Measurements from ENCODE around the gene NDUFV2.
"Not testable (repeated sequence)": the region's sequence is repeated elsewhere in the genome, so short reads cannot be mapped to it uniquely, and the experiment has no call there.

The NDUFV2 gene

GRCh38 chr18:9092665-9093064 lies 9.8 kb upstream of the NDUFV2 start:
- DNase-seq, result no peak

- DNase-seq, result not testable (repeated sequence)
Observed at GRCh38 chr18:9093109-9093508, 9.4 kb upstream of the NDUFV2 start.

- DNase-seq, result no peak
Observed at GRCh38 chr18:9094307-9095226, 7.9 kb upstream of the NDUFV2 start.

- DNase-seq, result no peak
Observed at GRCh38 chr18:9095297-9096006, 7.0 kb upstream of the NDUFV2 start.

DNA sequence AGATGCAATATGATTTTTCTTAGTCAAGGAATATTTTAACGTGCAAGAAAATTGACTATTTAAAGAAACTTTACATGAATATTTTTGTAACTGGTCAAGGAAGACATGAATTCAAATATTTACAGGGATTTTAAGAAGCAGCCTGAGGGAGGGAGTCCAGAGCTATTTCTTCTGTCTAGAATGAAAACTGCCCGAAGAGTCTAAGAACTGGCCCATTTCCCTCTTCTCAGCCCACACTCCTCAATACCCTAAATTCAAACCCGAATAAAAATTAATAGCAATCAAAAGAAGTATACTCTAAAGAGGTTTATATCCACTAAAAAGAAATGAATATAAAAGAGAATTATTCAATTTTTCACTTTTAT lies 6.5 kb upstream of the NDUFV2 start:
- DNase-seq, result no peak

DNA sequence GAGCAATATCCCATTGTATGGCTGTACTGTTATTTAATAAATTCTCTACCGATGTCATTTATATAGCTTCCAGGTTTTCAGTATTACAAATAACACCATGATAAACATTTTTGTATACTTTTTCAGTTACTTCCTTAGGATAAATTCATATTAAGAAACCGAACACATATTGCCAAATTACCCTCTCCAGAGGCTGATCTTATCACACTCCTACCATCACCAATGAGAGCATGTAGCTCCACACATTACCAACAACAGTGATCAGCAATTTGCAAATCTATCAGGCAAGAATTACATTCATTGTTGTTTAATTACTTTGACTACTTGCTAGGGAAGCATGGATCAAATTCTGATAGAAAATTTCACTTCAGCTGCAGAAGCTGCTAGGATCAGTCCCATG lies 5.8 kb upstream of the NDUFV2 start:
- DNase-seq, result no peak

- no peak for DNase-seq
Observed at GRCh38 chr18:9097349-9097748, 5.2 kb upstream of the NDUFV2 start.

GRCh38 chr18:9100796-9101195 lies 1.7 kb upstream of the NDUFV2 start:
- DNase-seq, result no peak

GRCh38 chr18:9101730-9102507 lies 580 bp upstream of the NDUFV2 start:
- DNase-seq, result no peak

DNA sequence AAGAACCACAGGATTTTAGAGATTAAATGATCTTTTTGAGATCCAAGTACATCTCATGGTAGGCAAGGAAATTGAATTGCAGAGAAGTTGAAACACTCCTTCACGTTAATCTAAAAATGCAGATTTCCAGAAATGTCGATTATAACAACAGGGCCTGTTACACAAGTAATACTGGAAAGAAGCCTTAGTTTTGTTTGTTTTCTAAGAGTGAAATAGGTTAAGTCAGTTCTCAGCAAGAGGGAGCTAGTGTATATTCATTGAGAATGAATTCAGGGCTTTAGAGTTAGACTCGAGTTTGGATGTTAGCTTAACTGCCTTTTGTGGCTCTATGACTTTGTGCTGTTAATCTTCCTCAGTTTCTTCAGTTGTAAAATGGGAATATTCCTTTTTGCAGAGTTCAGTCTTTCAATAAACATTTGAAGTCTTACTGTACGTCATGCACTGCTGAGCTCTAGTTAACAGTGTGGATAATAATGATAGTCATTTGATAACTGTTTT lies 926 bp downstream of the NDUFV2 start:
- DNase-seq, result no peak

DNA sequence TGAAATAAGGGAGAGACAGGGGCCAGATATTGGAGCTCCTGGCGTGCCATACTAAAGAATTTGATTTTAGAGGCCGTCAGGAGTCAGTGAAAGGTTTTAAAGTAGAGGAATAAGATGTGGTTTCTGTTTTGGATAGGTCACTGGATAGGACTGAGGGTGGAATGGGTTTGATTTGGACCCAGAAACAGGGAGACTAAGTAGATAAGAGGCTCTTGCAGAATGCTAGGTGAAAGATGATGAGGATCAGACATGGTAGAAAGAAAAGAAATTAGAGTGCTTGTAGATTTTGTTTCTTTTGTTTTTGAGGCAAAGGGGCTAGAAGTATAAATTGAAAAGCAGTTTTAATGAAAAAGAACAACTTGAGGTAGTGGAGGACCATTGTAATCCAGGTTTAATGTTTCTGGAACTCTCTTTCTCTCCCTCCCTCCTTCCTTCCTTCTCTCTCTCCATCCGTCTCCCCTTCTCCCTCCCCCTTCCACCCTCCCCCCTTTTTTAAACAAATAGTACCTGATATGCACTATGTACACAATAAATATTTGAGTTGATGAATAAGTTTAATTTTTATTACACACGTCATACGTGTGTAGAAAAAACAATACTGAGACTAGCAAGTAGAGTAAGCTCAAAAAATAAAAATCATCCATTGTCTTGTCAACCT lies 1.9 kb downstream of the NDUFV2 start:
- DNase-seq, result no peak

GRCh38 chr18:9105420-9105819 lies 2.9 kb downstream of the NDUFV2 start:
- DNase-seq, result no peak

GRCh38 chr18:9106094-9106493 lies 3.6 kb downstream of the NDUFV2 start:
- DNase-seq, result no peak

GRCh38 chr18:9106800-9107584 lies 4.5 kb downstream of the NDUFV2 start:
- DNase-seq, result no peak

DNA sequence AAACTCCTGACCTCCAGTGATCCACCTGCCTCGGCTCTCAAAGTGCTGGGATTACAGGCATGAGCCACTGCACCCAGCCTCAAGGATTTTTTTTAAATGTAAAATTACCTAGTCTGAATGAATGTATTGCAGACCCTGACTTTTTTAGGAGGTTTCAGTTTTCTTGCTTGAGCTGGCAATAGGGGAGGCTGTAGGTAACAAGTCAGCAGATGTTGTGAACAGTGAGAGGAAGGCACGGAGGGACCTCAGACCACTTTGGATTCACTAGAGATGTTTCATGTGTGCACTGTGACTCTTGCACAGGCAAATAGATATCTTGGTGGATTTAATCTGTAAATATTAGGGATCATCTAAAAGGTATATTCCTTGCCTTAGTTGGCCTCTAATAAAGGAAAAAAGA lies 6.4 kb downstream of the NDUFV2 start:
- DNase-seq, result no peak

- DNase-seq, result no peak
Observed at GRCh38 chr18:9109523-9109922, 7.0 kb downstream of the NDUFV2 start.

- DNase-seq, result no peak
Observed at GRCh38 chr18:9113468-9114149, 11.1 kb downstream of the NDUFV2 start.

DNA sequence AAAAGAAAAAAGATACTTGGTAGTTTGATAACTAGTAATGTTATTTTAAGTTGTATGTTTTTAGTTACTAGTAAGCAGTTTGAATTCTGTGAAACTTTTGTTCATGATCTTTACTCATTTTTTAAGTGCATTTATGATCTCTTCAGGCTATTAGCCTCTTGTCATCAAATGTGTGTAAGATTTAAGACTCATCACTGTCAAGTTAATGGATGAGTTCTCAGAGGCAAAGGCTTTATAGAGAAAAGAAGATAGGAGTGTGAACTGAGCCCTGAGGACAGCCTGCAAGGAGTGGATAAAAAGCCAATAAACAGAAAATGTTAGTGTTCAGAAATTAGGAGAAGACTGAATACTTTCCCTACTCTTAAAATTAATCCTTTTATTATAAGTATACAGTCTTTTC lies 13.5 kb downstream of the NDUFV2 start:
- DNase-seq, result no peak

DNA sequence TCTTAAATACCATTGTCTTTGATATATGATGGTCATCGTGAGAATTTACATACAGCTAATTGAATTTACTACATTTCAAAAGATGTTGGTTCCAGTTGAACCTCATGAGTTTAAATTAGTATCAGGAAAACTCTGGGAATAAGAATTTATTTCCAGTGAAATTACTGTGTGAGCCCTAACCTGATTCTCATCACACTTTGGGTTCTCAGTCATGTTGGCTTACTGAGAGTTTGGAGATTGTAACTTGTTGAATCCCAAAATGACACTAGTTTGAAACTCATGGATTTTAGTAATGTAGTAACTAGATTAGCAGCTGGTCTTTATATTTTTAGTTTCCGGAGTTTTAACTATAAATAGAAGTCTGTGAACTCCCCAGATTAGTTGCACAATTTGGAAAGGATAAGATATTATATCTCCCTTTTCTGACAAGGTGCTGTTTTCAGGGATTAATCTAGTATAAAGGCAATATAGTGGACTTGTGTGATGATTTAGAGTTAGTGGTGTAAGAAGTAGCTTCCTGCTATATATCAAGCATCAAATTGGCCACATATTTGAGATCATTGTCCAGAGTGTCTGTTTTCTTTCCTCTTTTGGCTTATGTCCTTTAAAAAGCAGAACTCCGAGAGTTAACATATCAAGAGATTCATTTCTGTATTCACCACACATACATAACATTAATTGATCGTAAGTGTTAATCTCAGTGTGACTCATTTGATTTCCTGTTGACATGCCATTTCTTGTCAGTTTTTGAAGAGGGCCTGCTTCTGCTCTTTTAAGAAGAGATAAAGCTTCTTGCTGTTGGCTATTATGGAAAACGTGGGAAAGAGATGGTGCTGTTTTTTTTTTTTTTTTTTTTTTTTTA lies 15.7 kb downstream of the NDUFV2 start:
- DNase-seq, result no peak

- no peak for DNase-seq
Observed at GRCh38 chr18:9120796-9121195, 18.3 kb downstream of the NDUFV2 start.

Measured in islet precursor cell (in vitro differentiated cells).